ENCODE results near the gene OR2AG2. TPM values are rescaled to one million over a fixed set of nuclear protein-coding genes. Genes with fewer than 3 reads are reported as not detected.

OR2AG2 gene
- total RNA-seq, 2 experiments from 2014 or later, result 0.82 to 1.7 TPM

GRCh38 chr11:6736495-6737121 is 35.2 kb downstream of the OR2AG2 start:
- POLR2A ChIA-PET, result interaction anchor here (0.8 kb wide), 1 partner anchor 22 kb away, joined by 3 read pairs; no protein-coding TSS in a partner anchor
- Histone ChIP-seq H2AFZ (ENCODE audit: low read length) (no peak overlapping the region), H3K4me3 (ENCODE audit: low read depth, low read length, poor library complexity, severe bottlenecking) (no peak overlapping the region), H3K27ac (ENCODE audit: low read depth, low read length, poor library complexity, severe bottlenecking) (no peak overlapping the region), H3K9me2 (ENCODE audit: insufficient read depth, low read length) (no peaks in the 10 kb centered on the region), H3K4me2 (ENCODE audit: low read length) (no peak overlapping the region), H3K36me3 (ENCODE audit: insufficient read depth, low read length) (no peaks in the 10 kb centered on the region), H4K20me1 (ENCODE audit: insufficient read depth, low read length) (no peaks in the 10 kb centered on the region), H3K9me3 (ENCODE audit: low read length) (no peaks in the 10 kb centered on the region), H3K79me2 (ENCODE audit: insufficient read depth, low read depth, low read length) (no peaks in the 10 kb centered on the region), H3K4me1 (ENCODE audit: insufficient read depth, low read length, poor library complexity, severe bottlenecking) (peaks cover 13% of the 10 kb centered on the region)
- DNase-seq (ENCODE audit: low spot score), result no peak
- BruUV-seq (replicated peaks), result no TSS peak
- CTCF ChIA-PET (ENCODE audit: unreplicated experiment), result no interaction called here
- no peak for TF ChIP-seq EZH2phosphoT487 (IDR thresholded peaks at IDR 0.05; ENCODE audit: borderline replicate concordance, low read depth, low read length)
- no peak for TF ChIP-seq CTCF (conservative IDR thresholded peaks at IDR 0.05; ENCODE audit: low read length)
- intact Hi-C loops (cut with micrococcal nuclease; ENCODE audit: unreplicated experiment), result no loop called here

DNA sequence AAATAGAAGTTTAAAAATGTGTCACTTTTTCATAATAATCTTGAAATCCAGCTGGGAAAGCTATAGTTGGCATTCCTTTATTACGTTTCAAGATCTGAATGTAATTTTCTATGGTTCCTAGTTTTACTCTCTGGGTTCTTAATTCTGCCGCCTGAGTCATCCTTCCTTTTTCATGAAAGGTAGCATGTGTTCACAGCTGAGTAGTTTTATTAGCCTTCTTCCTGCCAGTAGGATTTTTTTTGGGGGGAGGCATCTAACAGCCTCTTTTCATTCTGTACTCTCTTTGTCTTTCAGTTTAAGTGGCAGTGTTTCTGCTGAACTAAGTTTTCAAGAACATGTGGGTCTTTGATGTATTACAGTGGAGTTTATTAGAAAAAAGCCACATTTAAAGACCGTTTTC is 36.5 kb downstream of the OR2AG2 start:
- no TSS peak for BruUV-seq (replicated peaks)
- Histone ChIP-seq H3K9me3 (ENCODE audit: low read length) (no peaks in the 10 kb centered on the region), H3K27ac (ENCODE audit: low read depth, low read length, poor library complexity, severe bottlenecking) (no peak overlapping the region), H2AFZ (ENCODE audit: low read length) (no peak overlapping the region), H3K4me3 (ENCODE audit: low read depth, low read length, poor library complexity, severe bottlenecking) (no peak overlapping the region), H3K4me2 (ENCODE audit: low read length) (peak overlapping the region; percentile 30), H3K36me3 (ENCODE audit: insufficient read depth, low read length) (no peaks in the 10 kb centered on the region), H3K9me2 (ENCODE audit: insufficient read depth, low read length) (no peaks in the 10 kb centered on the region), H3K4me1 (ENCODE audit: insufficient read depth, low read length, poor library complexity, severe bottlenecking) (peaks cover 13% of the 10 kb centered on the region), H3K79me2 (ENCODE audit: insufficient read depth, low read depth, low read length) (no peaks in the 10 kb centered on the region), H4K20me1 (ENCODE audit: insufficient read depth, low read length) (no peaks in the 10 kb centered on the region)
- ChIA-PET POLR2A (interaction anchor here (0.6 kb wide), 1 partner anchor 20 kb away, joined by 3 read pairs; no protein-coding TSS in a partner anchor), CTCF (ENCODE audit: unreplicated experiment) (no interaction called here)
- no peak for TF ChIP-seq EZH2phosphoT487 (IDR thresholded peaks at IDR 0.05; ENCODE audit: borderline replicate concordance, low read depth, low read length)
- intact Hi-C loops (cut with micrococcal nuclease; ENCODE audit: unreplicated experiment), result no loop called here
- peak; percentile 11 for DNase-seq (ENCODE audit: low spot score)

- Histone ChIP-seq H3K4me2 (ENCODE audit: low read length) (no peak overlapping the region), H2AFZ (ENCODE audit: low read length) (no peak overlapping the region), H3K27ac (ENCODE audit: low read depth, low read length, poor library complexity, severe bottlenecking) (no peak overlapping the region), H3K4me3 (ENCODE audit: low read depth, low read length, poor library complexity, severe bottlenecking) (no peak overlapping the region), H3K9me3 (ENCODE audit: low read length) (no peaks in the 10 kb centered on the region), H4K20me1 (ENCODE audit: insufficient read depth, low read length) (no peaks in the 10 kb centered on the region), H3K79me2 (ENCODE audit: insufficient read depth, low read depth, low read length) (no peaks in the 10 kb centered on the region), H3K36me3 (ENCODE audit: insufficient read depth, low read length) (no peaks in the 10 kb centered on the region), H3K9me2 (ENCODE audit: insufficient read depth, low read length) (no peaks in the 10 kb centered on the region), H3K4me1 (ENCODE audit: insufficient read depth, low read length, poor library complexity, severe bottlenecking) (peaks cover 13% of the 10 kb centered on the region)
- TF ChIP-seq EZH2phosphoT487 (IDR thresholded peaks at IDR 0.05; ENCODE audit: borderline replicate concordance, low read depth, low read length), result no peak
- CTCF ChIA-PET (ENCODE audit: unreplicated experiment), result no interaction called here
- BruUV-seq (replicated peaks), result no TSS peak
- intact Hi-C loops (cut with micrococcal nuclease; ENCODE audit: unreplicated experiment), result no loop called here
- DNase-seq (ENCODE audit: low spot score), result no peak
- POLR2A ChIA-PET, result interaction anchor here (0.6 to 1.3 kb wide), 2 partner anchors 12 to 21 kb away, joined by 3 read pairs; no protein-coding TSS in a partner anchor
Measured at GRCh38 chr11:6734616-6735015, 37.2 kb downstream of the OR2AG2 start.

Data from OCI-LY7 (cell line).